ENCODE data around the gene GSTO2.

The GSTO2 gene

GRCh38 chr10:104230490-104230889 is 38.5 kb upstream of the GSTO2 start:
- TF ChIP-seq CTCF (conservative IDR thresholded peaks at IDR 0.05; ENCODE audit: low read length) (no peak), EZH2phosphoT487 (IDR thresholded peaks at IDR 0.05; ENCODE audit: borderline replicate concordance) (no peak)
- Histone ChIP-seq H3K27me3 (ENCODE audit: insufficient read depth, low read length, poor library complexity, severe bottlenecking) (peaks cover 5% of the 10 kb centered on the region), H3F3A (ENCODE audit: low read depth) (no peaks in the 10 kb centered on the region), H3K9ac (ENCODE audit: low read depth, low read length, poor library complexity, severe bottlenecking) (no peak overlapping the region), H3K9me2 (replicated peaks; ENCODE audit: low read depth, low read length) (no peaks in the 10 kb centered on the region), H3K79me2 (ENCODE audit: insufficient read depth, low read length) (no peaks in the 10 kb centered on the region), H3K4me1 (ENCODE audit: insufficient read depth, low read length, poor library complexity, severe bottlenecking) (no peaks in the 10 kb centered on the region), H2AFZ (ENCODE audit: low read length) (no peak overlapping the region), H4K20me1 (ENCODE audit: insufficient read depth, low read length, poor library complexity, severe bottlenecking) (no peaks in the 10 kb centered on the region), H3K9me3 (ENCODE audit: insufficient read depth, low read depth, low read length) (no peaks in the 10 kb centered on the region), H3K36me3 (ENCODE audit: insufficient read depth, low read length) (no peaks in the 10 kb centered on the region), H3K4me2 (ENCODE audit: low read depth, low read length, poor library complexity, severe bottlenecking) (no peak overlapping the region), H3K4me3 (ENCODE audit: low read length, poor library complexity, severe bottlenecking) (no peak overlapping the region)

GRCh38 chr10:104231784-104232612 is 37.0 kb upstream of the GSTO2 start, which contains the start of gene CFAP43:
Gene CFAP43 (minus strand): TSS chr10:104232364. CDS start chr10:104232246, 118 bp downstream.
- no peaks in the 10 kb centered on the region for H3K9me3 ChIP-seq (ENCODE audit: insufficient read depth, low read depth, low read length)
- no peaks in the 10 kb centered on the region for H3K9me2 ChIP-seq (replicated peaks; ENCODE audit: low read depth, low read length)
- TF ChIP-seq EZH2phosphoT487 (IDR thresholded peaks at IDR 0.05; ENCODE audit: borderline replicate concordance) (no peak), CTCF (conservative IDR thresholded peaks at IDR 0.05; ENCODE audit: low read length) (no peak)
- no peaks in the 10 kb centered on the region for H3K4me1 ChIP-seq (ENCODE audit: insufficient read depth, low read length, poor library complexity, severe bottlenecking)
- H3K4me3 ChIP-seq (ENCODE audit: low read length, poor library complexity, severe bottlenecking) = peak within 1 kb of the TSS; percentile 71
- H3K9ac ChIP-seq (ENCODE audit: low read depth, low read length, poor library complexity, severe bottlenecking) = peak within 1 kb of the TSS; percentile 36
- peak within 1 kb of the TSS; percentile 83 for H2AFZ ChIP-seq (ENCODE audit: low read length)
- H3K79me2 ChIP-seq (ENCODE audit: insufficient read depth, low read length) = no peaks in the 10 kb centered on the region
- H3F3A ChIP-seq (ENCODE audit: low read depth) = no peaks in the 10 kb centered on the region
- peak within 1 kb of the TSS; percentile 81 for H3K4me2 ChIP-seq (ENCODE audit: low read depth, low read length, poor library complexity, severe bottlenecking)
- peaks cover 5% of the 10 kb centered on the region for H3K27me3 ChIP-seq (ENCODE audit: insufficient read depth, low read length, poor library complexity, severe bottlenecking)
- H4K20me1 ChIP-seq (ENCODE audit: insufficient read depth, low read length, poor library complexity, severe bottlenecking) = no peaks in the 10 kb centered on the region
- no peaks in the 10 kb centered on the region for H3K36me3 ChIP-seq (ENCODE audit: insufficient read depth, low read length)

GRCh38 chr10:104232613-104233102 is 36.3 kb upstream of the GSTO2 start:
- no peaks in the 10 kb centered on the region for H3K79me2 ChIP-seq (ENCODE audit: insufficient read depth, low read length)
- no peaks in the 10 kb centered on the region for H3K9me3 ChIP-seq (ENCODE audit: insufficient read depth, low read depth, low read length)
- TF ChIP-seq CTCF (conservative IDR thresholded peaks at IDR 0.05; ENCODE audit: low read length) (no peak), EZH2phosphoT487 (IDR thresholded peaks at IDR 0.05; ENCODE audit: borderline replicate concordance) (no peak)
- no peaks in the 10 kb centered on the region for H3K36me3 ChIP-seq (ENCODE audit: insufficient read depth, low read length)
- peaks cover 5% of the 10 kb centered on the region for H3K27me3 ChIP-seq (ENCODE audit: insufficient read depth, low read length, poor library complexity, severe bottlenecking)
- H3K9me2 ChIP-seq (replicated peaks; ENCODE audit: low read depth, low read length) = no peaks in the 10 kb centered on the region
- peak overlapping the region; percentile 83; the same call in 1 of the 2 replicates for H2AFZ ChIP-seq (ENCODE audit: low read length)
- H3K4me3 ChIP-seq (ENCODE audit: low read length, poor library complexity, severe bottlenecking) = peak overlapping the region; percentile 71
- peak overlapping the region; percentile 81 for H3K4me2 ChIP-seq (ENCODE audit: low read depth, low read length, poor library complexity, severe bottlenecking)
- H3K9ac ChIP-seq (ENCODE audit: low read depth, low read length, poor library complexity, severe bottlenecking) = no peak overlapping the region
- H3K4me1 ChIP-seq (ENCODE audit: insufficient read depth, low read length, poor library complexity, severe bottlenecking) = no peaks in the 10 kb centered on the region
- H4K20me1 ChIP-seq (ENCODE audit: insufficient read depth, low read length, poor library complexity, severe bottlenecking) = no peaks in the 10 kb centered on the region
- H3F3A ChIP-seq (ENCODE audit: low read depth) = no peaks in the 10 kb centered on the region

All from Loucy (cell line).